Activated naive CD4-positive, alpha-beta T cell treated with anti-CD3 and anti-CD28 coated beads, Interleukin-2, amount 10 ng/mL, durations not matched to agents 7 days and 5 days (primary cell): ENCODE results near the gene BEAN1.
"Not testable (repeated sequence)": the region's sequence is repeated elsewhere in the genome, so short reads cannot be mapped to it uniquely, and the experiment has no call there.

Source experiments
- CTCF ChIA-PET: fragments of 350-600 bp; sonication (Branson Sonifier 250); formaldehyde crosslinking; loops from one replicate; lab custom pipeline; 2021; ENCODE audit warnings: antibody characterized with exemption; lab: Charles Lee
- DNase-seq: peaks from one replicate; pipeline ENCODE4 v3.0.0-alpha.2; 2020
- H3K27ac Mint-ChIP-seq: one replicate; pipeline ENCODE4 v1.8.0; 2021; ENCODE audit warnings: mild to moderate bottlenecking, moderate library complexity, mixed read lengths
- H3K27me3 Mint-ChIP-seq: one replicate; pipeline ENCODE4 v1.8.0; 2021; ENCODE audit warnings: mild to moderate bottlenecking, mixed read lengths
- H3K36me3 Mint-ChIP-seq: one replicate; pipeline ENCODE4 v1.8.0; 2021; ENCODE audit warnings: mixed read lengths
- H3K4me1 Mint-ChIP-seq: one replicate; pipeline ENCODE4 v1.8.0; 2021; ENCODE audit warnings: mixed read lengths
- H3K4me3 Mint-ChIP-seq: one replicate; pipeline ENCODE4 v1.8.0; 2021; ENCODE audit warnings: mild to moderate bottlenecking, moderate library complexity, mixed read lengths
- H3K9me3 Mint-ChIP-seq: one replicate; pipeline ENCODE4 v1.8.0; 2021; ENCODE audit warnings: mixed read lengths

The BEAN1 gene

GRCh38 chr16:66454751-66455150, 27.7 kb downstream of the BEAN1 start:
- H3K9me3 Mint-ChIP-seq = no peaks in the 10 kb centered on the region
- H3K4me3 Mint-ChIP-seq = no peak overlapping the region
- peaks cover 11% of the 10 kb centered on the region for H3K4me1 Mint-ChIP-seq
- no peaks in the 10 kb centered on the region for H3K36me3 Mint-ChIP-seq
- no peak for DNase-seq
- peaks cover 37% of the 10 kb centered on the region for H3K27me3 Mint-ChIP-seq
- no peak overlapping the region for H3K27ac Mint-ChIP-seq
- CTCF ChIA-PET = interaction anchor here (0.7 to 1.2 kb wide), 2 partner anchors 26 to 40 kb away, joined by 3 read pairs; no protein-coding TSS in a partner anchor

- peaks cover 45% of the 10 kb centered on the region for H3K27me3 Mint-ChIP-seq
- H3K4me3 Mint-ChIP-seq = no peak overlapping the region
- DNase-seq = no peak
- H3K36me3 Mint-ChIP-seq = no peaks in the 10 kb centered on the region
- H3K4me1 Mint-ChIP-seq = peaks cover 11% of the 10 kb centered on the region
- no peaks in the 10 kb centered on the region for H3K9me3 Mint-ChIP-seq
- no peak overlapping the region for H3K27ac Mint-ChIP-seq
- CTCF ChIA-PET = interaction anchor here (1.1 to 1.5 kb wide), 4 partner anchors 21 to 133 kb away, joined by 3 to 5 read pairs (median 4); no protein-coding TSS in a partner anchor
Measured at GRCh38 chr16:66455970-66456369, 28.9 kb downstream of the BEAN1 start.

GRCh38 chr16:66457888-66458287, 30.8 kb downstream of the BEAN1 start:
- no peaks in the 10 kb centered on the region for H3K36me3 Mint-ChIP-seq
- peaks cover 57% of the 10 kb centered on the region for H3K27me3 Mint-ChIP-seq
- H3K4me3 Mint-ChIP-seq = no peak overlapping the region
- H3K9me3 Mint-ChIP-seq = no peaks in the 10 kb centered on the region
- H3K27ac Mint-ChIP-seq = no peak overlapping the region
- CTCF ChIA-PET = no interaction called here
- peaks cover 11% of the 10 kb centered on the region for H3K4me1 Mint-ChIP-seq
- no peak for DNase-seq

GRCh38 chr16:66458292-66458691, 31.2 kb downstream of the BEAN1 start:
- no peak overlapping the region for H3K4me3 Mint-ChIP-seq
- no peak for DNase-seq
- no peak overlapping the region for H3K27ac Mint-ChIP-seq
- CTCF ChIA-PET = no interaction called here
- H3K4me1 Mint-ChIP-seq = peaks cover 11% of the 10 kb centered on the region
- no peaks in the 10 kb centered on the region for H3K36me3 Mint-ChIP-seq
- no peaks in the 10 kb centered on the region for H3K9me3 Mint-ChIP-seq
- H3K27me3 Mint-ChIP-seq = peaks cover 58% of the 10 kb centered on the region

GRCh38 chr16:66458853-66459252, 31.8 kb downstream of the BEAN1 start:
- Mint-ChIP-seq H3K4me1 (peaks cover 11% of the 10 kb centered on the region), H3K27ac (no peak overlapping the region), H3K36me3 (no peaks in the 10 kb centered on the region), H3K27me3 (peaks cover 63% of the 10 kb centered on the region), H3K9me3 (no peaks in the 10 kb centered on the region), H3K4me3 (no peak overlapping the region)
- DNase-seq = no peak
- CTCF ChIA-PET = no interaction called here

- Mint-ChIP-seq H3K4me1 (peaks cover 5% of the 10 kb centered on the region), H3K4me3 (no peak overlapping the region), H3K27me3 (peaks cover 66% of the 10 kb centered on the region), H3K9me3 (no peaks in the 10 kb centered on the region), H3K36me3 (no peaks in the 10 kb centered on the region), H3K27ac (no peak overlapping the region)
- no peak for DNase-seq
- CTCF ChIA-PET = interaction anchor here (1.5 kb wide), 1 partner anchor 16 kb away, joined by 4 read pairs; no protein-coding TSS in a partner anchor
Measured at GRCh38 chr16:66459878-66460277, 32.8 kb downstream of the BEAN1 start.

- no peak for DNase-seq
- no peak overlapping the region for H3K4me3 Mint-ChIP-seq
- H3K4me1 Mint-ChIP-seq = no peaks in the 10 kb centered on the region
- no peak overlapping the region for H3K27ac Mint-ChIP-seq
- H3K27me3 Mint-ChIP-seq = peaks cover 66% of the 10 kb centered on the region
- no peaks in the 10 kb centered on the region for H3K36me3 Mint-ChIP-seq
- CTCF ChIA-PET = interaction anchor here (1.5 kb wide), 1 partner anchor 15 kb away, joined by 4 read pairs; no protein-coding TSS in a partner anchor
- H3K9me3 Mint-ChIP-seq = no peaks in the 10 kb centered on the region
Measured at GRCh38 chr16:66460703-66461102, 33.6 kb downstream of the BEAN1 start.

- CTCF ChIA-PET = no interaction called here
- H3K4me1 Mint-ChIP-seq = no peaks in the 10 kb centered on the region
Measured at GRCh38 chr16:66462912-66463311, 35.8 kb downstream of the BEAN1 start.

GRCh38 chr16:66465946-66466345, 38.9 kb downstream of the BEAN1 start:
- H3K27ac Mint-ChIP-seq, H3K4me1 Mint-ChIP-seq, CTCF ChIA-PET, H3K36me3 Mint-ChIP-seq, DNase-seq, H3K4me3 Mint-ChIP-seq, H3K9me3 Mint-ChIP-seq: not testable (repeated sequence)
- peaks cover 58% of the 10 kb centered on the region for H3K27me3 Mint-ChIP-seq

More at GRCh38 chr16:66462912-66463311, 35.8 kb downstream of the BEAN1 start:
- DNase-seq = no peak
- H3K9me3 Mint-ChIP-seq = peaks cover 2% of the 10 kb centered on the region
- H3K27ac Mint-ChIP-seq = no peak overlapping the region
- peaks cover 60% of the 10 kb centered on the region for H3K27me3 Mint-ChIP-seq
- H3K36me3 Mint-ChIP-seq = no peaks in the 10 kb centered on the region
- H3K4me3 Mint-ChIP-seq = no peak overlapping the region

- H3K4me1 Mint-ChIP-seq, H3K9me3 Mint-ChIP-seq, CTCF ChIA-PET, H3K27ac Mint-ChIP-seq, H3K4me3 Mint-ChIP-seq, DNase-seq, H3K36me3 Mint-ChIP-seq: not testable (repeated sequence)
- H3K27me3 Mint-ChIP-seq = peaks cover 53% of the 10 kb centered on the region
Measured at GRCh38 chr16:66466636-66467035, 39.5 kb downstream of the BEAN1 start.

- Mint-ChIP-seq H3K9me3 (peaks cover 2% of the 10 kb centered on the region), H3K27me3 (peaks cover 52% of the 10 kb centered on the region), H3K27ac (no peak overlapping the region), H3K4me1 (no peaks in the 10 kb centered on the region), H3K36me3 (no peaks in the 10 kb centered on the region), H3K4me3 (no peak overlapping the region)
- DNase-seq = no peak
- CTCF ChIA-PET = no interaction called here
Measured at GRCh38 chr16:66467611-66468010, 40.5 kb downstream of the BEAN1 start.

- no peak for DNase-seq
- Mint-ChIP-seq H3K4me1 (no peaks in the 10 kb centered on the region), H3K4me3 (no peak overlapping the region), H3K27ac (no peak overlapping the region), H3K9me3 (peaks cover 2% of the 10 kb centered on the region), H3K27me3 (peaks cover 47% of the 10 kb centered on the region), H3K36me3 (no peaks in the 10 kb centered on the region)
- CTCF ChIA-PET = interaction anchor here (1.0 kb wide), 1 partner anchor 10 kb away, joined by 3 read pairs; no protein-coding TSS in a partner anchor
Measured at GRCh38 chr16:66468321-66468965, 41.3 kb downstream of the BEAN1 start.

GRCh38 chr16:66469291-66469946, 42.3 kb downstream of the BEAN1 start:
- peaks cover 44% of the 10 kb centered on the region for H3K27me3 Mint-ChIP-seq
- peaks cover 8% of the 10 kb centered on the region for H3K4me1 Mint-ChIP-seq
- no peak overlapping the region for H3K4me3 Mint-ChIP-seq
- no peaks in the 10 kb centered on the region for H3K36me3 Mint-ChIP-seq
- no peak overlapping the region for H3K27ac Mint-ChIP-seq
- H3K9me3 Mint-ChIP-seq = peaks cover 2% of the 10 kb centered on the region
- no peak for DNase-seq
- CTCF ChIA-PET = interaction anchor here (0.8 to 1.0 kb wide), 2 partner anchors 9 to 14 kb away, joined by 3 read pairs; no protein-coding TSS in a partner anchor

- H3K4me3 Mint-ChIP-seq = no peak overlapping the region
- peaks cover 50% of the 10 kb centered on the region for H3K27me3 Mint-ChIP-seq
- H3K36me3 Mint-ChIP-seq = no peaks in the 10 kb centered on the region
- CTCF ChIA-PET = interaction anchor here (0.8 kb wide), 1 partner anchor 13 kb away, joined by 3 read pairs; no protein-coding TSS in a partner anchor
- H3K9me3 Mint-ChIP-seq = peaks cover 2% of the 10 kb centered on the region
- H3K27ac Mint-ChIP-seq = no peak overlapping the region
- peaks cover 15% of the 10 kb centered on the region for H3K4me1 Mint-ChIP-seq
- no peak for DNase-seq
Measured at GRCh38 chr16:66469947-66470546, 43.0 kb downstream of the BEAN1 start.
